Stimulated activated CD4-positive, alpha-beta T cell treated with anti-CD3 and anti-CD28 coated beads, Interleukin-1b, Interleukin-23, amount 100 ng/mL, for 1 hour (primary cell): Measurements from ENCODE around the gene PPM1H.
"Not testable (repeated sequence)": the region's sequence is repeated elsewhere in the genome, so short reads cannot be mapped to it uniquely, and the experiment has no call there.

ENCODE experiments used
- DNase-seq, 2 donors: peaks; one replicate each; pipeline ENCODE4 v3.0.0-alpha.2; 2020; ENCODE audit warnings: low read depth in 2 of 2

PPM1H gene

DNA sequence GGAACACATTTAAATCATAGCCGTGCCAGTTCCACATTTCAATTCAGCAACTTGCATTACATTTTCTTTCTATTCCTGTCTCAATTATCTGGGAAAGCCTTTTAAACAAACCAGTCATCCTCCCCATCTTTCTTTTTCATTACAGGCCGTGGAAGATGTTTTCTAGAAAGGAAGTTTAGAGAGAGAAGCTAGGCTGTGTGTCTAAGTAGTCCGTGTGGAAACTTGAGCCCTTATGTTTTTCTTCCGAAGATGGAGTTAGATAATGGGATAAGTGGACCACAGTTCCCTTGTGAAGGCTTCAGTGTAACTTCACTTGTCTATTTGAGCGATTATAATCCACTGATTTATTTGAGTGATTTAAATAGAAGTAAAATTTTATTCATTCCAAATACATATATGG lies 12.4 kb upstream of the PPM1H start:
- no peak for DNase-seq

DNA sequence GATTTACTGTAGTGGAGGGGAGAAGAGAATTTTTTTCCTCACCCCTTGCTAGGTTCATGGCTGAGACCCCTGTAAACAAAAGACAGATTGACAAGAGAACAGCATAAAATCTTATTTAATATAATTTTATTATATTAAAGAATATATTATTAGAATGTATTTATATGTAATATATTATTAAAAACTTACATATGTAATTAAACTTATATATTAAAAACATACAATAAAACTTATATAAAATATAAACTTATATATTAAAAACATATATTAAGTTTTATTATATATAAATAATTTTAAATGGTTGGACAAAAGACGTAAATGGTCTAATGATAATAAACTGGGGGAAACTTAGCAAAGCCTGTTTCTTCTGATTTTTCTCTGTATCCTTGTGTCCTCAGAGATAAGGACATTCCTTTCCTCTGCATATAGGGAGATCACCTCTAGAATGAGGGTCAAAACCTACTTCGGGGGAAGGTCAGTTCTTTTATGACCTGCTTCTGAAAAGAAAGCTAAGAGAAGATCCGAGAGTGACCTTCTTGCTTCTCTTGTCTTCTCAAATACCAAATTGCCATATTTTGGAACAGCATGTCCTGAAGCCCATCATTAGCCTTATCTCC lies 8.9 kb upstream of the PPM1H start:
- DNase-seq = no peak

DNA sequence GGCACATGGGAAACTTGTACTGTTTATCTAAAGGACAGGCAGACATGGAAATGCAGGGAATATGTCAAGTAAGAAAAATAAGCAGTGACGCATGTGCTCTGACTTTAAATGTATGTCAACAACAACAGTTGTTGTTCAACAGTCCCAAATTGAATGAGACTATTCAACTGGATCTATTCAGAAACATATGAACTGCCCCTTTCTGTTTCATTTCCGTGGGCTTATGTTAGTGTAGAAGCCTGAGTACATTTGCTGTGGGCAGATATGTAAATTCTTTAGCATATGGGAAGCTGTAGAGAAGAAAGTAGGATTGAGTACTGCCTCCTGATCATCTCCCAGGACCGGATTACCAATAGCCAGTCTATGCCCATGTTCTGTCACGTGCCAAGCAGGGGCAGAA lies 7.4 kb upstream of the PPM1H start:
- not testable (repeated sequence) for DNase-seq

DNA sequence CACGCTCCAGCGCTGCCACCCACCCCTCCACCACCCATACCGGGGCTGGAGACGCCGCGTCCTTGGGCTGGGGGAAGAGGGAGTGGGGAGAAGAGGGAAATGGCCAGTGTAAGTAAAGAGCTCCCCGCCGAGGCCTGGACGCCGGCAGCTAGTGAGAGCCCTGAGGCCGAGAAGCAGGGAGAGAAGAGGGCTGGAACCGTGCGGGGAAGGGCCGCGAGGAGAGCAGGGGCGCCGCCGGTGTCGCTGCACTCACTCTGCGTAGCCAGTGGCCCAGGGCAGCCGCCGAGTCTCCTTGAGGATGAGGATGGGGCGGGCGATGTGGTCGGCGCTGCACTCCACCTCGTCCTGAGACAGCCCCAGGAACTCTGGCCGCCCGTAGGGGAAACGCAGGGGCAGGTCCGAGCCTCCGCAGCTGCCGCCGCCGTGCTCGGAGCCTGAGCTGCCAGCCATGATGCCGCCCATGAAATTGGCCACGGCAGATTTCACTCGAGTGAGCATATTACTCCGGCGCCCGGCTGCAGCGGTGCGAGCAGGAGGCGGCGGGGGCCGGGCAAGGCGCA lies 631 bp downstream of the PPM1H start:
- DNase-seq = no peak

DNA sequence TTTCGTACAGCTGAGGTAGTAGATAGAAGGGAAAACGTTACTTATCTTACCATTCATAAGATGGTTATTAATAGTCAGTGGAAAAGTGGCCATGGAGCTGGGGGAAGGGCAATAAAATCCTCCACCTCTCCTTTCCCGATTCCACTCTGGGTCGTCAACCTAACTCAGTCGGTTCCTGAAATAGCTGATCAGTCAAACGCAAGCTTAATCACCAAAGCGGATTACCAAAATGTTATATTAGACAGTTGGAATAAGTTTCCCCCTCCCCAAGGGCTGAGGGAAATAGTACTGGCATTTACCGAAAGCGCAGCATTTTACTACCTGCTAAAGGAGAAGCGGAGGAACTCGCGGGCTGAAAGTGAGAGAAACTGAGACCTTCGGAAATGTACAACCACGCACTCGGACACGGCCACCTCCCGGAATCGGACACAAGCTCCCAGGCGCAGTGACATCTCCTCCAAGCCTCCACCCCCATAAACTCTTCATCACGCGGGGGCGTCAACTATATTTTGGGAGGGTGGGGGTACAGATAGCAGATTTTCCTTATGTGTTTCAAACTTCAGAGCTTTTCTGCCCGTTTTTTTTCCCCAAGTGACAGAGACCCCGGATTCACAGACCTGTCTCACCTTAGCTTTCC lies 1.2 kb downstream of the PPM1H start:
- DNase-seq = no peak

DNA sequence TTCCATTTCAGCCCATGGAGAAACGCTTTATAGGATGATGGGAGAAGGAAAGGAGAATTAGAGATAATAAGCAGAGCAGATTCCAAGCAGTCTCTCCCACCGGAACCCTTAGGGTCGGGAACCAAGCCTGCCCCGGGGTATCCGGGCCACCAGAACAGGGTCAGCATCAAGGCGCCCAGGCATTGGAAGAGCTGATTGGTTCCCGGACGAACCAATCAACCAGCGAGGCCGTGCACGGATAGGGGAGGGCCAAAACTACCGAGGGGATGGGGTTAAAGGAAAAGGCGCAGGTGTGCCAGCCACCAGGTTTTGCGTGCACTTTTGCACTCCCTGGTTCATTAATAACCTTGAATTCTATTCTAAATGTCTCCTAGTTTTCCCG lies 1.7 kb downstream of the PPM1H start:
- no peak for DNase-seq

DNA sequence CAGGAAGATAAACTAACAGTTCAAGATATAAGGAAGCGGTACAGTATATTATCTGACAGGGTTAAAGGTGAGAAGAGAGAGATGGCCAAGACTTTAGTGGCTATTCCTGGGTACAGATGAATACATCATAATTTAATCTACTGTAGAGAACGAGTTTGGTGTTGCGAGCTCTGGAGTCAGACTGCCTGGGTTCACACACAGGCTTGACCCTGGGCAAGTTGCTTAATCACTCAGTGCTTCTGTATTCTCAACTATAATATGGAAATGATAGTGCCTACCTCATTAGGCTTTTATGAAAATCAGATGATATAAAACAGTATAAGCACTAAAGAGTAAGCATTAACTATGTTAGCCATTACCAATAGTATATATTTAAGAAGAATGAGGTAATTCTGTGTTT lies 3.5 kb downstream of the PPM1H start:
- DNase-seq = no peak

DNA sequence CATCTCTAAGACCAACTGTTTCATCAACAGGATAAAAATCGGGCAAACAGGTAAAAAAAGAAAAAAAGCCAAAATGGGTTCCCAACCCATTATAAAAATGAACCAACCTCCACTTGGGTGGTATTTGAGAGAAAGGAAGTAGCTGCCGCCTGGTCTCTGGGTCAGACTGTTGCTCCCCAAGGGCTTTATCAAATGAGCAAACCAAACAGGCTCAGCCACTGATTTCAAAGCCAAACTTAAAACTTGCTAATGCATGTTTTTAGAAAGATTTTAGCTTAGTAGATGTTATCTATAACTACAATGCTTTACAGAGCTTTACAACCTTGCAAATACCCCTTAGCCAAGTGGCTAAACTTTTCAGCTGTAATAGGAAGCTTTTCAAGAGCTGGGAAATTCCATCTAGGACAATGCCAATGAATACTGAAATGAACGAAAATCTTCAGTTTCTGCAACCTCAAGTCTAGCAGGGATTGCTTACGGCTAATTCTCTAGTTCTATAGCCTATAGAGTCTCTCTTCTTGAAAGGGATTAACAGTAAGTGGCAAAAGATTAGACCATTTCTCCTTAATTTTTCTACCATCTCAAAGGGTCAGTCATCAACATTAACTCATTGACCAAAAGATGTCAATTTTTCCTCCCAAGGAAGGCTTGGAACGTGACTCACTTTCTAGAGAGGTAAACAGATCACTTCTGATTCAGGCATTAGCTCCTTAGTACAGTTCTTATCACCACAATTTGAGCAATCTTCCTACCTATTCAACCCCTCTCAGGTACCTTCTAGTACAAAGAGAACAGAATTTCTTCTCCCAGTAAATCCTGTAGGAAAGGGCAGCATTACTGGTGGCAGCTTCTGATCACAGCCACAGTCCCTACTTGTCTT lies 4.2 kb downstream of the PPM1H start:
- no peak for DNase-seq

DNA sequence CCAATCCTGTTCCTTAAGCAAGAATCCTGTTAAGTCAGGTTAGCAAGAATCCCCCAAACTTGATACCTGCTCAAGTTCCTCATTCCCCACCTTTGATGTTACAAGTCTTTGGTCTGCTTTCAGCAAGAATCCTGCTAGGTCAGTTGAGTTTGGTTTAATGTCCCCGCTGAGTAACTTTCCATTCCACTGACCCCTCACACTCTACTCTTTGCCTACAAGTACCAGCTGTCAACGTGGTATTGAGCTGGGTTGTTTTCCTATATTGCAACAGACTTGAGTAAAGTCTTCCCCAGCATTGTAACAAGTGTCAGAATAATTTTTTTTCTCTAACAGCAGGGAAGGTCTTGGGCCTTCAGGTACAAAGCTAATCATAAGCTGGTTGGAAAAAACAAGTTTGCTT lies 6.3 kb downstream of the PPM1H start:
- no peak for DNase-seq

DNA sequence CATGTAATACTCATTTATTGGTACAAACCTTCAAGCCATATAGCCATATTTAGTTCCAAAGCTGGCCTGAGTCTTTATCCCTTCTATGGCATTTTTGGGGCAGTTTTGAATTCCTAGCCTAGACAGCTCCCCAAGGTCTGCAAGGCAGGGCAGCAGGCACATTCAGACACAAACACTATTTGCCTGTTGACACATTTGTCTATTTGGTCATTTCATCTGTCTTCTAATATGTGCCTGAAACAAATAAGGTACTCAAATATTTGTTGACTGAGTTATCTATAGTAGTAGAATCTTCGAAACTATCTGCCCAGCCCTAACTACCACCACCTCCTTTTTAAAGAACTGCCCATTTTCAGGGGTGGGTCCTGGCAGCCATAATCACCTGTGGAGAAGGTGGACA lies 9.3 kb downstream of the PPM1H start:
- DNase-seq = no peak

DNA sequence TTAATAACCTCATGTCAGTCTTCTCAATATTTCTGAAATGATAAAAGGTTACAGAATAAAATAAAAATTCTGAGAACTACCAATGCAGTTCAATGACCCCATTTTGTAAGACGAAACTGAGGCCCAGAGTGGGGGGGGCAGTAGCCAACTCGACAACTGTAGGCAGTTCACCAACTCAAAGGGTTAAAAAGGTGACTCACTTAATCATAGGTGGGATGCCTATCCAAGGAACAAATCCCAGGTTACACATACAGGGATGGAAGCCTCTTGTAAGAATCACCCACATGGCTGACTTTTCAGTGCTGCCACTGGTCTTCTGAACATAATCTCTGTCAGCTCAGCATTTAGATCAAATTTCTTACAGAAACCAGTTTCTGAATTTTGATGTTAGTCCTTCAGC lies 10.9 kb downstream of the PPM1H start:
- DNase-seq = no peak

DNA sequence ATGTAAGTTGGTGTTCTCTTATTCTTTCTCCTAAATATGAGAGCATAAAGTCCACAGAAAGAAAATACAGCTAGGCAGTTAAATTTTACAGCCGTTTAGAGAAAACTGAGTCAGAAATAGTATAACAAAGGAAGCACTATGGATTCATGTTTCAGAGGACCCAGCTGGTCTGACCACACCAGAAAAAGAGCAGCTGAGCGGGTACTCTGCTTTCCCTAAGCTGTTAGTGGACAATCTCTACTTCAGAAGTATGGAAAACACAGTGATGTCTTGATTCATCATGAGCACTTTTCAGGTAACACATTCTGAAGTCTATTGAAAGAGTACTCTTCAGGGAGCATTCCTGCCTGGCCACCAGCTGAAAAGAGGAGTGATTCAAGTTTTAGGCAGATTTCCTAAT lies 12.4 kb downstream of the PPM1H start:
- DNase-seq = no peak

DNA sequence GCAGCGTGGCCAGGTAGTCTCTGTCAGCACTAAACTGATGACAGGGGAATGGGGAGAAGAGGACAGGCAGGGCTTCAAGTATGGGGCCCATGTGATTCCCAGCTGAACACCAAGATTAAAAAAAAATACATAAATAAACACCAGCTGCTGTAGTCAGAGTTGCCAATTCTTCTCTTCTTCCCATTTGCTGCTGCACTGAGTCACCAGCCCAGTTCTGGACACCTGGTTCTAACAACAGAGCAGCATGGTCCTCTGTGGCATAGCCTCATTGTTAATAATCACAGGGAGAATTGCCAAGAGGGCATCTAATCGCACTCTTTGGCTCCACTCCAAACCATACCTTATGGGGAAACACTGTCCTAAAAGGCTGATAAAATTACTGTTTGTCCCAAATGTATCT lies 15.1 kb downstream of the PPM1H start:
- no peak for DNase-seq

DNA sequence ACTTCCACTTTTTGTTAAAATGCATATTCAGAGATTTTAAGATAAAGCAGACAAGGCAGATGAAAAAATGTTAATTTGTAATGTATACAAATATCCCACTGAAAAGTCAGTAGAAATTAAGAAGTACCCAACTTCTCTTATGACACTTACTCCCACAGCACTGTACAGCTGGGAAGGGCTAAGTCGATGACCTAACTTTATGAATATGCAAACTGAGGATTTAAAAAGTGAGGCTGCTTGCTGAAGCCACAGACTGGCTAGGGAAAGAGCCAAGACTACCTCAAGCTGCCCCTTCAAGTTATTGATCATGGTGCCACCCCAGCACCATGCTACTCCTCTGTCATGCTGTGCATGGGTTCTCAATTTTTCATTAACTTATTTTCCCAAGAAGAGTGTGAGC lies 17.0 kb downstream of the PPM1H start:
- DNase-seq = no peak

DNA sequence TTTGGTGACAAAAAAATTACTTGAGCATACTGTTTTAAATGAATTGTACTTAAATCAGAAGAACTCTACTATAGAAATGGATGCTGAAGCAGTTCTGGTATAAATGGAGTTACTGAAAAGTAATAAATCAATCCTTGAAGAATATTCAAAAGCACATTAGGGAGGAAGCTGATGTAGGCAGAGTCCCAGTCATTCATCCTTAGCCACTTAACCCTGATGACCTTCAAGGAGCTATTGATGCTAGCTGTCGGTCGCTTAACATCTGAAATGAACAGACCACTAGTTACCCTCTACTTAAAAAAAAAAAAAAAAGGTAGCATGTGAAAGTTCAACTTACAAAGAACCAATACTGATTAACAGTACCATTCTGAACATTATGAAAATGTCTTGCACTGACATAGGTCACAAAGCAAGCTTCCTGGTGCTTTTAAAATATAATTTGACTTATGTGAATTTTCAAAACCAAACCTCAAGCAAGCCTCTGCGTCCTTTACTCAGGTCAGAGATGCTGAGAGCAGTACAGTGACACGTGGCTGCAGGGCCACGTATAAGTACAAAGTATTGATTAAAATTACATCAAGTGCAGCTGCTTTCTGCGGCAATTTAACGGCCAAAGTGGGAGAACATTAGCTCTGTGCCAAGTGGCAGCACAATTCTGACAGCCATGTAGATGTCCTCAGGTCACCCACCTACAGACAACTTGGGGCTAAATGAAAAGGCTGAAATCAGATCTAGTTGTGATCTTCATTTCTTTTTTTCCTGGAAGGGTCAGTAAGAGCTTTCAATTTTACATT lies 18.1 kb downstream of the PPM1H start:
- DNase-seq = no peak

DNA sequence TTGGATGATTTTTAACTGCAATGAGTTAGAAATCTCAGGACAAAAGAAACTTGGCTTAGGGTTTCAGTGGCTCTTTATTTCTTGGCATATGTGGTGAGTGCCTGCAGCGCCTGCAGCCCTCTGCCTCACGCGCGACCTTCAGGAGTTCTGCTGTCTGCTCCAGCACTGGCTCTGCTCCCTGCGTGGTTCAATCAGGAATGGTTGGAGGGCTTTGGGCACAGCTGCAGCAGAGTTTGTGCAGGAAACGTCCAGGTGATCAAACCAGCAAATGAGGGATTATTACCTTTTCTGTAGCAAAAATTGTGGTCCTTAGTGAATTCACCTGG lies 19.8 kb downstream of the PPM1H start:
- no peak for DNase-seq

DNA sequence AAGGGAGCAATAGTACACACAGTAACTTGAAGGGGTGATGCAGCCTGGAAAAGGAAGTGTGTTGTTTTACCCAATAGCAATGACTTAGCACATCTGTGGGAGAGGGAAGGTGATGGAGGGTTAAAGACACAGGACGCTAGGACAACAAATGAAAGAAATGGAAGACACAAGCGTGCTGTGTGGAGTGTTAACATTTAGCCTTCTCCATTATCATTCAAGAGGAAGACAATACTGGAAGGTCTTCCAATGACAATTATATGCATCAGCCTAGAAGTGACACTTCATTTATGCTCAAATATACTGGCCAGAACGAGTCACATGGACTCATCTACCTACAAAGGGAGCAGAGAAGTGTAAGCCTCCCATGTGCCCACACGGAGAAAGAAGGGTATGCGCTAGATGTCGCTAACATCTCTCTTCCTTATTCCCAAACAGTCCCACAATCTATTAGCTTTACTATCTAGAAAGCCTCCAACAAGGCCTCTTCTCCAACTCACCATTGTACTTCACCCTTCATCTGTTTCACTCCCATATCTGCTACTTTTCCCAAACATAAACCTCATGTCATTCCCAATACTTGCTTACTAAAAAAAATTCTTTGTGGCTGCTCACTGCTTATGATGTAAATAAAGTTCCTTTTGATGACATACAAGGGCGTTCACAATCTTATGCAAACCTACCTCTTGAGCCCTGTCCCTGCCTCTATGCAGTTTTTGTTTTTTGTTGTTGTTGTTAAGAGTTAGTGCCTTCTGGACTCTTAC lies 20.3 kb downstream of the PPM1H start:
- DNase-seq = no peak

DNA sequence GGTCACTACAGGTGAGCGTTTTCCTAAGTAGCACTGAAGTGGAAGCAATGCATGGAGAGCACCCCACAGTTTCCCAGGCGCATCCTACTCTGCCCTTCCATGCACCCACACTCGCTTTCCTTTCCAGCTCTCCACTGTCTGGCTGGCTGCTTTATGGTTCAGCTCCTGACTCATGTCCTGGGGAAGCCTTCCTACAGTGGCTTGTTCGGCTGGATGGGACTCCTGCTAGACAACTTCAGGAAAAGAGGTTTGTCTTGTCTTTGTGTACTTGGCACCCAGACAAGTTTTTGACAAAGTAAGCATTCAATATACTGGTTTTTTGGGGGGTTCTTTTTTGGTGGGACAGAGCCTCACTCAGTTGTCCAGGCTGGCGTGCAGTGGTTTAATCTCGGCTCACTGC lies 21.6 kb downstream of the PPM1H start:
- DNase-seq = no peak

DNA sequence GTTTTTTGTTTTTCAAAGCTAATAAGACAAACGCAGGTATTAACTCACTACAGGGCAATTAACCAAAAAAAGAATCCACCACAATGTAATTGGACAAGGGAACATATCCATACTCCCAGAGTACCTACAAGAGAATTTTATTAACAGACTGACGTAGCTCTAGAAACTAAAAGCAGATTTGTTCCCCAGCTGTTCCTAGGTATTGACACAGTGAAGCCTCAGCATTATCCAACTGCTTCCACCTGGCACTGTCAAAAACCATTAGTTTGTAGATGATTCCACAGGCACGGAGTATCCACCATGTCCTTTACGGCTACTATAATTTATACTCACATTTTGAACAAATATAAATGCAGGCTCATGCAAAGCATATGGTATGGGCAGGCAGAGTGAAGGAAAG lies 22.3 kb downstream of the PPM1H start:
- no peak for DNase-seq

DNA sequence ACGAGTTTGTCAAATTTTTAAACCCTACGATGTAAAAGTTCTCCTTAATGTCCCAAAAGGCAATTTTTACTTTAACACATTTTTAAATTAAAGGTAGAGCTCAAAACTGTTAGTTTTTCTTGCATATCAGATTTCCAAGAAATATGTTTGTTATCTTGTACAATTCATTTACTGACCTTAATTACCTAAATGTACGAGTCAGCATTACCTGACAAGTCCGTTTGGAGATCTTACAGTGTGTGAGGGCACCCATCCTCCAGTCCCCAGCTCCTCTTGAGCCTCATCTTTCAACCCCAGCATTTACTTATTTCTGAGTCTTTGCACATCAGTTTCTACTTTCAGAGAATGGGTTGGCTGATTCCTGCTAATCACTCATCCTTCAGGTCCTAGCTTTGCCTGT lies 23.7 kb downstream of the PPM1H start:
- no peak for DNase-seq

DNA sequence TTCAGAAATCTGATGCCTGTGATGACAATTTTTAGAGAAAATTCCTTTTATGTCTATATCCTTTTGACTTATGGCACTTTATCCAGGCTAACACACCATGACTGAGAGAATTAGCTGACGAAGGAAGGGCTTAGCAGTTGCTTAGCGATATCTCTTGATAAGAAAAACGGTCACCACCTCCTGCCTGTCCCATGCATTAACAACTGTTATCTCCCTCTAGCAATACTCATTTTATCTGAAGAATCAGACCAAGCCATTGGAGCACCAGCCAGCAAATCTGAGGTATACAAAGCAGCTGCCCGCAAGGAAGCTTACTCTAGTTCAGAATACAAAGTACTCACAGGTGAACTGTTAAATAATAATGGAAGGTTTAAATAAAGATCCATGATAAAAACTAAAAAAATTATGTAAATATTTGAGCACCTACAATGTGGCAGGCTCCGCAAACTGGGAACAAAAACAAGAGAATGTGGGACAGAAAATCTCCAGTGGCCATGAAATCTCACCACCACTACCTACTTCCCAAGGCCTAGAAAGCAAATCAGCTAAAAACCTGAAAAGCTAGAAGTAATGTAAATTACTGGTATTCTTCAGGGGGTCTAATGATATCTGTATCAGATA lies 24.3 kb downstream of the PPM1H start:
- DNase-seq = no peak
